HCT116 (cell line): Measurements from ENCODE around the gene GRIP1. TPM values are rescaled to one million over a fixed set of nuclear protein-coding genes. Genes with fewer than 3 reads are reported as not detected.

Experiments used
- ATAC-seq: fragments of 200-7000 bp; cut with Tn5 transposase; 2 replicates; pipeline ENCODE4 v1.9.1; 2020; ENCODE audit warnings: mild to moderate bottlenecking, moderate library complexity
- BruUV-seq: library from RNA; stranded (reverse); fragments of 400-500 nt; replicated peaks from 2 replicates; lab custom pipeline; 2021; lab: Mats Ljungman, UMichigan
- CTCF ChIA-PET: fragments of 300-600 bp; sonication (Branson Sonifier 250); formaldehyde crosslinking; loops from one replicate; lab custom pipeline; 2021; ENCODE audit warnings: antibody characterized with exemption; lab: Charles Lee
- POLR2A ChIA-PET: fragments of 300-600, 350-600 bp; sonication (Branson Sonifier 250); formaldehyde crosslinking; loops from one replicate; lab custom pipeline; 2021; ENCODE audit warnings: antibody characterized with exemption; lab: Charles Lee
- RAD21 ChIA-PET, 2 experiments: fragments of 300-600 bp; sonication (Branson Sonifier 250); formaldehyde crosslinking; loops; one replicate each; lab custom pipeline; 2023; ENCODE audit warnings: low total read pairs in 2 of 2; ENCODE audit not compliant: uncharacterized antibody in 2 of 2, unreplicated experiment in 2 of 2, low non-redundant PET in 1 of 2; lab: Charles Lee
- DNase-seq: peaks from one replicate; pipeline ENCODE4 v3.0.0-alpha.2; 2010; ENCODE audit warnings: low read depth, low spot score
- H2AFZ ChIP-seq: fragments of 200-600 bp; shearing (Covaris generic), sonication (generic); 2 replicates; pipeline ENCODE4 v1.6.1; 2017; ENCODE audit warnings: low read depth, mixed run types, mixed read lengths, antibody characterized with exemption, low read length; ENCODE audit not compliant: poor library complexity, severe bottlenecking
- H3K27ac ChIP-seq: 2 replicates; pipeline ENCODE4 v1.5.1; 2012; ENCODE audit warnings: low read depth, low read length
- H3K27me3 ChIP-seq: fragments of 200-600 bp; sonication (generic); 2 replicates; pipeline ENCODE4 v1.6.1; 2016; ENCODE audit warnings: mixed run types, low read length, mixed read lengths; ENCODE audit not compliant: insufficient read depth
- H3K36me3 ChIP-seq, 2 experiments: fragments of 200-500 bp in 1 of 2; fragments of 200-600 bp in 1 of 2; sonication (Bioruptor generic) in 1 of 2; sonication (generic) in 1 of 2; 2 replicates each; pipeline versions ENCODE4 v1.5.1 to v1.6.1; 2014 to 2016; ENCODE audit warnings: low read length in 2 of 2, inconsistent platforms in 1 of 2, mixed read lengths in 1 of 2, mixed run types in 1 of 2; ENCODE audit not compliant: insufficient read depth in 2 of 2, control insufficient read depth in 1 of 2
- H3K4me1 ChIP-seq, 2 experiments: fragments of 200-600 bp in 1 of 2; sonication (generic) in 1 of 2; 2 replicates each; pipeline versions ENCODE4 v1.5.1 to v1.6.1; 2012 to 2017; ENCODE audit warnings: low read length in 2 of 2, inconsistent platforms in 1 of 2, mild to moderate bottlenecking in 1 of 2, mixed read lengths in 1 of 2, mixed run types in 1 of 2, moderate library complexity in 1 of 2; ENCODE audit not compliant: insufficient read depth in 2 of 2, control insufficient read depth in 1 of 2
- H3K4me2 ChIP-seq: fragments of 200-600 bp; sonication (generic); 2 replicates; pipeline ENCODE4 v1.6.1; 2017; ENCODE audit warnings: mixed run types, low read length, mixed read lengths
- H3K4me3 ChIP-seq, 2 experiments: fragments of 200-600 bp in 1 of 2; sonication (generic) in 1 of 2; replicated peaks in 1 of 2; 2 replicates each; pipeline ENCODE4 v1.5.1; 2011 to 2016; ENCODE audit warnings: low read length in 2 of 2, control low read depth in 1 of 2, low read depth in 1 of 2, mild to moderate bottlenecking in 1 of 2, mixed read lengths in 1 of 2, mixed run types in 1 of 2
- H3K79me2 ChIP-seq: fragments of 200-600 bp; sonication (generic); 2 replicates; pipeline ENCODE4 v1.6.1; 2017; ENCODE audit warnings: mild to moderate bottlenecking, mixed run types, low read length, moderate library complexity, mixed read lengths; ENCODE audit not compliant: insufficient read depth
- H3K9ac ChIP-seq: fragments of 200-600 bp; sonication (generic); 2 replicates; pipeline ENCODE4 v1.6.1; 2016; ENCODE audit warnings: low read length, mixed read lengths
- H3K9me2 ChIP-seq: fragments of 200-600 bp; sonication (generic), shearing (Covaris generic); 2 replicates; pipeline ENCODE4 v1.6.1; 2017; ENCODE audit warnings: mixed run types, mild to moderate bottlenecking, moderate library complexity; ENCODE audit not compliant: insufficient read depth
- H3K9me3 ChIP-seq, 2 experiments: fragments of 200-500 bp in 1 of 2; fragments of 200-600 bp in 1 of 2; sonication (Bioruptor generic) in 1 of 2; sonication (generic) in 1 of 2; 2 replicates each; pipeline ENCODE4 v1.6.1; 2014 to 2017; ENCODE audit warnings: low read length in 2 of 2, mixed read lengths in 2 of 2, inconsistent platforms in 1 of 2, low read depth in 1 of 2, mild to moderate bottlenecking in 1 of 2, mixed run types in 1 of 2, moderate library complexity in 1 of 2; ENCODE audit not compliant: control insufficient read depth in 1 of 2, insufficient read depth in 1 of 2
- H4K20me1 ChIP-seq: fragments of 200-600 bp; sonication (generic), shearing (Covaris generic); 2 replicates; pipeline ENCODE4 v1.6.1; 2017; ENCODE audit warnings: mixed run types, mild to moderate bottlenecking, moderate library complexity; ENCODE audit not compliant: insufficient read depth
- ATF3 ChIP-seq: IDR thresholded peaks from 2 replicates; pipeline ENCODE4 v1.6.1; 2012
- CBX3 ChIP-seq: IDR thresholded peaks from 2 replicates; pipeline ENCODE4 v1.6.1; 2012; ENCODE audit warnings: low read depth
- CEBPB ChIP-seq: IDR thresholded peaks from 2 replicates; pipeline ENCODE4 v1.6.1; 2012; ENCODE audit warnings: low read depth
- CTCF ChIP-seq, 3 experiments: fragments of 200-600 bp in 1 of 3; sonication (generic) in 1 of 3; IDR thresholded peaks in 2 of 3; conservative IDR thresholded peaks in 1 of 3; 2 replicates each; pipeline ENCODE4 v1.5.1; 2012 to 2017; ENCODE audit warnings: low read depth in 2 of 3, low read length in 2 of 3, antibody characterized with exemption in 1 of 3, borderline replicate concordance in 1 of 3, control low read depth in 1 of 3, mild to moderate bottlenecking in 1 of 3, mixed read lengths in 1 of 3, mixed run types in 1 of 3, moderate library complexity in 1 of 3; ENCODE audit not compliant: insufficient read depth in 1 of 3
- EGR1 ChIP-seq: IDR thresholded peaks from 2 replicates; pipeline ENCODE4 v1.6.1; 2012; ENCODE audit warnings: low read depth
- ELF1 ChIP-seq: IDR thresholded peaks from 2 replicates; pipeline ENCODE4 v1.6.1; 2012; ENCODE audit warnings: low read depth, borderline replicate concordance
- EZH2 ChIP-seq: fragments of 200-600 bp; sonication (generic); IDR thresholded peaks from 2 replicates; pipeline ENCODE4 v1.6.1; 2017; ENCODE audit warnings: antibody characterized with exemption, mixed run types
- EZH2phosphoT487 ChIP-seq: fragments of 200-600 bp; IDR thresholded peaks from 2 replicates; pipeline ENCODE4 v1.6.1; 2018; ENCODE audit warnings: antibody characterized with exemption, borderline replicate concordance
- FOSL1 ChIP-seq: IDR thresholded peaks from 2 replicates; pipeline ENCODE4 v1.6.1; 2012; ENCODE audit warnings: low read depth
- MAX ChIP-seq: IDR thresholded peaks from 2 replicates; pipeline ENCODE4 v1.6.1; 2012
- POLR2A ChIP-seq: IDR thresholded peaks from 2 replicates; pipeline ENCODE4 v1.7.0; 2011; ENCODE audit warnings: borderline replicate concordance; ENCODE audit not compliant: insufficient read depth, insufficient read length; ENCODE audit errors: extremely low read depth
- SIN3A ChIP-seq: IDR thresholded peaks from 2 replicates; pipeline ENCODE4 v1.6.1; 2012; ENCODE audit warnings: low read depth
- SP1 ChIP-seq: IDR thresholded peaks from 2 replicates; pipeline ENCODE4 v1.6.1; 2012; ENCODE audit warnings: low read depth
- SRF ChIP-seq: IDR thresholded peaks from 2 replicates; pipeline ENCODE4 v1.6.1; 2012; ENCODE audit warnings: low read depth
- TCF7L2 ChIP-seq: IDR thresholded peaks from 2 replicates; pipeline ENCODE4 v1.7.0; 2011; ENCODE audit warnings: borderline replicate concordance, inconsistent platforms; ENCODE audit not compliant: insufficient read depth, insufficient read length; ENCODE audit errors: extremely low read depth
- YY1 ChIP-seq: IDR thresholded peaks from 2 replicates; pipeline ENCODE4 v1.6.1; 2011; ENCODE audit warnings: low read length, low read depth, moderate library complexity, mild to moderate bottlenecking; ENCODE audit not compliant: insufficient replicate concordance; ENCODE audit errors: extremely low read depth
- ZBTB33 ChIP-seq: IDR thresholded peaks from 2 replicates; pipeline ENCODE4 v1.6.1; 2011; ENCODE audit warnings: mild to moderate bottlenecking, low read length, moderate library complexity; ENCODE audit not compliant: insufficient replicate concordance; ENCODE audit errors: extremely low read depth
- ZNF274 ChIP-seq: fragments of 200-500 bp; sonication (Bioruptor generic); IDR thresholded peaks from 2 replicates; pipeline ENCODE4 v1.6.1; 2014; ENCODE audit warnings: mild to moderate bottlenecking, low read depth, low read length, inconsistent platforms
- intact Hi-C: fragments of 100-400 bp; cut with micrococcal nuclease; formaldehyde crosslinking; loops from 2 replicates; pipeline ENCODE4 v1.10.0; 2022
- total RNA-seq: library from RNA; stranded (reverse); gene quantifications from one replicate; pipeline ENCODE4 v1.2.1, GENCODE V29; 2021; ENCODE audit not compliant: unreplicated experiment

GRIP1 gene
- total RNA-seq, 1 experiment from 2014 or later = not detected

GRCh38 chr12:66441905-66442559 lies 236.8 kb downstream of the GRIP1 start:
- Histone ChIP-seq H3K9ac (no peak overlapping the region), H2AFZ (no peak overlapping the region), H3K4me1 (no peaks in the 10 kb centered on the region), H3K27me3 (peaks cover 49% of the 10 kb centered on the region), H3K9me3 (no peaks in the 10 kb centered on the region), H3K79me2 (no peaks in the 10 kb centered on the region), H3K9me2 (no peaks in the 10 kb centered on the region), H4K20me1 (no peaks in the 10 kb centered on the region), H3K36me3 (no peaks in the 10 kb centered on the region), H3K4me2 (no peak overlapping the region), H3K27ac (no peak overlapping the region), H3K4me3 (no peak overlapping the region)
- ChIA-PET CTCF (no interaction called here), POLR2A (no interaction called here), RAD21 (no interaction called here)
- DNase-seq (no peak), ATAC-seq (no peak)
- TF ChIP-seq SIN3A = no peak
- no peak for TF ChIP-seq POLR2A
- no TSS peak for BruUV-seq
- intact Hi-C loops = no loop called here

GRCh38 chr12:66438601-66439000 lies 240.3 kb downstream of the GRIP1 start:
- H3K9ac ChIP-seq = no peak overlapping the region
- BruUV-seq = no TSS peak
- no peaks in the 10 kb centered on the region for H3K79me2 ChIP-seq
- H3K4me1 ChIP-seq = no peaks in the 10 kb centered on the region
- H2AFZ ChIP-seq = no peak overlapping the region
- DNase-seq (no peak), ATAC-seq (no peak)
- no peaks in the 10 kb centered on the region for H3K9me3 ChIP-seq
- H3K9me2 ChIP-seq = no peaks in the 10 kb centered on the region
- H3K4me2 ChIP-seq = no peak overlapping the region
- intact Hi-C loops = no loop called here
- no peaks in the 10 kb centered on the region for H4K20me1 ChIP-seq
- no peak overlapping the region for H3K27ac ChIP-seq
- ChIA-PET POLR2A (no interaction called here), RAD21 (no interaction called here), CTCF (no interaction called here)
- no peak overlapping the region for H3K4me3 ChIP-seq
- peaks cover 47% of the 10 kb centered on the region for H3K27me3 ChIP-seq
- no peaks in the 10 kb centered on the region for H3K36me3 ChIP-seq
- TF ChIP-seq EGR1 = no peak
- no peak for TF ChIP-seq CEBPB
- no peak for TF ChIP-seq CTCF (IDR thresholded peaks at IDR 0.05 in 2 of 3, conservative IDR thresholded peaks at IDR 0.05 in 1 of 3; ENCODE audit: borderline replicate concordance in 1 of 3, insufficient read depth in 1 of 3, low read depth in 2 of 3, low read length in 2 of 3)
- no peak for TF ChIP-seq CBX3
- no peak for TF ChIP-seq EZH2
- TF ChIP-seq SP1 = no peak
- TF ChIP-seq SRF = no peak
- TF ChIP-seq YY1 = no peak
- no peak for TF ChIP-seq MAX
- no peak for TF ChIP-seq ZBTB33
- no peak for TF ChIP-seq FOSL1
- no peak for TF ChIP-seq ZNF274
- no peak for TF ChIP-seq SIN3A
- TF ChIP-seq TCF7L2 = no peak
- no peak for TF ChIP-seq ELF1
- TF ChIP-seq ATF3 = no peak
- TF ChIP-seq EZH2phosphoT487 = no peak
